ENCODE results near the gene USP27X.

USP27X gene

DNA sequence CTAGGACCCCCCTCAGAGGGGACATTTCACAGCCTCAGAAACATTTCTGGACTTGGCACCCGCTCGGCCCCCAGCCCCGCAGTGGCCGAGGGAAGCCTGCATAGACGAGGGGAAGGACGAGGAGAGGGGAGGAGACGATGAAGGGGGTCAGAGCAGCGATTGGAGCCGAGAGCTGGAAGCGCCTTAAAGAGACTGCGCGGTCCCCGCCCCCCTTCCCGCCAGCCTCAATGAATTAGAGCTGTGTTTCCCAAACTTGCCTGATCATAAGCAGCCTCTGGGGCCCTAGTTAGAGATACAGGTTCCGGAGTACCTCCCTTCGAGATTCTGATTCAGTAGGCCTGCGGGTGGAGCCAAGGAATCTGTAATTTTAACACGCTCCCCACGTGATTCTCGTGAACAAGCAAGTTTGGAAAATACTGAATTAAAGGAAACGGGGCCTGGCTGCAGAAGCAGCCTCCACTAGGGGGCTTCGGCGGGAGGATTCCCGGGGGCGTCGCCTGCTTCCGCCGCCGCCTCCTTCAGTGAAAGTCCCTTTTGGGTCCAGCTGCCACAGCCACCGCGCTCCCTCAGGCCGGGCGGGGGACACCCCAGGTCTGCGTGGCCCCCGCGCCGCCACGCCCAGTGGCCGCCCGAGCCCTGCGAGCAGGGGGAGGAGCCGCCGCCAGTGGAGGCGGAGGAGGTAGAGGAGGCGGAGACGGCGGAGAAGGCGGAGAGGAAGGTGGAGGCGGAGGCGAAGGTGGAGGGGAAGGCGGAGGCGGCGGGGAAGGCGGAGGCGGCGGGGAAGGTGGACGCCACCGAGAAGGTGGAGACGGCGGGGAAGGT is at the start of gene USP27X:
TSS of gene USP27X (plus strand) at position 651 of the 822 bp plus-strand sequence. CDS start 824 bp downstream, outside the sequence.
- peak; percentile 51 for DNase-seq (ENCODE audit: low read depth, low spot score)

- DNase-seq (ENCODE audit: low read depth, low spot score): no peak
Observed at GRCh38 chrX:49838374-49838773, 40.9 kb upstream of the USP27X start.

GRCh38 chrX:49840679-49841078 is 38.6 kb upstream of the USP27X start:
- no peak for DNase-seq (ENCODE audit: low read depth, low spot score)

DNA sequence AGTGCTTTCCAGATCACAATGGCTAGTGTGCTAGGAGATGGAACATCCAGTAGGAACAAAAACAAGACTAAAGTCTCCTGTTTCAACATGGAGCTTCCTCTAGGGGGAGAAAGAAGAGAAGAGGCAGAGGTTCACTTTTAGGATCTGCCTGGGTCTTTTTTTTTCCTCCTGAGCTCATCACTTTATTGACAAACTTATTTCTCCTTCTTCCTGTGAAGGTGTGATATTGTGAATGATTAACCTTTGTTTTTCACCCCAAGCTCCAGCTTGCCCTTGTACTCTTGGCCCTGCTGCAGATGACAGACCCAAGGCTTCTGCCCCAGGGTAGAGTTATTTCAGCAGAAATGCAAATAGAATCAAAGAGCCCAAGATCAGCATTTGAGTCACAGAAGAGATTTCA is 36.7 kb upstream of the USP27X start:
- no peak for DNase-seq (ENCODE audit: low read depth, low spot score)

- no peak for DNase-seq (ENCODE audit: low read depth, low spot score)
Observed at GRCh38 chrX:49844611-49845010, 34.7 kb upstream of the USP27X start.

DNA sequence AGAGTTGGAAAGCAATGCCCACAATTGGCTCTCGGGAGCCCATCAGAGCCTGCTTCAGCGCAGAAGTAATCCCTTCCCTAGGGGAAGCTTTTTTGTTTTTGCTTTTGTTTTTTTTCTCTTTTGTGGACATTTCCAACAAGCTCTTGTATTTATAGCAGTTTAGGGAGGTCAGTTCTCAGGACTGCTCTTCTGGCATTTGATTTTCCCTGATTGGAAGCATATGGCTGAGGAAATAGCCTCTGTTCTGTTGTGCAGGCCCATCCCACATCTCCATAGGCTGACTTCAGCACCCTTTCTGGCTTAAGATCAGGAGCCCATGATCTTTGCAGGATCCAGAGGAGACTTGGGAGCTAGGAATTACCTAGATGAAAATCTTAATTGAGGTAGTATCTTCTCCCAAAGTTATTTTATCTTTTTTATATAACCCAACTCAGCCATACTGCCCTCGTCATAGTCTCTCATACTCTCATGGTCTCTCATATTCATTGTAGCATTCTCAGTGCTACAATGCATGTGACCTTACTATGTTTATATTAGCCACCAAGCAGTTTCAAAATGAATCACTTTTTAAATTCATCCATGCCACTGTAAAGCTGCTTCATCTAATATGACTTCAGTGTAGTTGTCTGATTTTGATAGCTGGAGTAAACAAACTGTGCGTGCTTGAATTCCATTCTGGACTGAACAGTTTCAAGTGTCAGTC is 33.4 kb upstream of the USP27X start:
- DNase-seq (ENCODE audit: low read depth, low spot score): no peak

GRCh38 chrX:49846522-49846921 is 32.8 kb upstream of the USP27X start:
- DNase-seq (ENCODE audit: low read depth, low spot score): no peak

- no peak for DNase-seq (ENCODE audit: low read depth, low spot score)
Observed at GRCh38 chrX:49848275-49848674, 31.0 kb upstream of the USP27X start.

DNA sequence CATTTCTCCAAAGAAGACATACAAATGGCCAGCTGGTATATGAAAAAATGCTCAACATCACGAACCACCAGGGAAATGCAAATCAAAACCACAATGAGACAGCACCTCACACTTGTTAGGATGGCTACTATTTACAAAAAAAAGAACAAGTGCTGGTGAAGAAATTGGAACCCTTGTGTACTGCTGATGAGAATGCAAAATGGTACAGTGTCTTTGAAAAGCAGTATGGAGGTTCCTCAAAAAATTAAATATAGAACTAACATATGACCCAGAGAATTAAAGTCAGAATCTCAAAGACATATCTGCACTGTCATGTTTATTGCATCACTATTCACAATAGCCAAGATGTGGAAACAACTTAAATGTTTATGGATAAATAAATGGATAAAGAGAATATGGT is 29.3 kb upstream of the USP27X start:
- DNase-seq (ENCODE audit: low read depth, low spot score): no peak

DNA sequence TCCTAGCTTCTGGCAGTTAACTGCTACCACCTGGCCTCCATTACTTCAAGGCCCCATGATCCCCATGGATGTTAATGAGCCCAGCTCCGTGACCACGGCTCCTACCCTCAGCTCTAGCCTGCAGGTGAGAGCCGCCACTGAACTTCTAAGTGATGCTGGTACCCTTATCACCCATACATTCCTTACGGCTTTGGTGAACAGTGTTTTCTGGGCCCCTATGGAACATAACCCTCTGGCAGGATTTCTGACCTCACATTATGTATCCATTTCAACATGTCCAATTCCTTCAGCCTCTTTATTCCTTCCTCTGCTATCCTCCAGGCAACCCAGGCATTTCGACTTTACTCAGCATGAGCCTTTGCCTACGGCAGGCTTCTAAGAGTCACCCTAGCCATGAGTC is 25.6 kb upstream of the USP27X start:
- no peak for DNase-seq (ENCODE audit: low read depth, low spot score)

DNA sequence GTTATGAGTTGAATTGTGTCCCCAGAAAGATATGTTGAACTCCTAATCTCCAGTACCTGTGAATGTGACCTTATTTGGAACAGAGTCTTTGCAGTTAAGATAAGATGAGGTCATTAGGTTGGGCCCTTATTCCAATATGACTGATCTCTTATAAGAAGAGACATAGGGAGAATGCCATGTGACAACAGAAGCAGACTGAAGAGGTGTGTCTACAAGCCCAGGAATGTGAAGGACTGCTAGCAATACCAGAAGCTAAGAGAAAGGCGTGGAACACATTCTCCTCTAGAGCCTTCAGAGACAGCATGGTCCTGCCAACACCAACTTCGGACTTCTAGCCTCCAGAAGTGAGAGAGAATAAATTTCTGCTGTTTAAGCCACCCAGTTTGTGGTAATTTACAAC is 22.5 kb upstream of the USP27X start:
- no peak for DNase-seq (ENCODE audit: low read depth, low spot score)

GRCh38 chrX:49858341-49858740 is 20.9 kb upstream of the USP27X start:
- no peak for DNase-seq (ENCODE audit: low read depth, low spot score)

GRCh38 chrX:49859491-49859890 is 19.8 kb upstream of the USP27X start:
- DNase-seq (ENCODE audit: low read depth, low spot score): no peak

- DNase-seq (ENCODE audit: low read depth, low spot score): no peak
Observed at GRCh38 chrX:49860867-49861535, 18.3 kb upstream of the USP27X start.

DNA sequence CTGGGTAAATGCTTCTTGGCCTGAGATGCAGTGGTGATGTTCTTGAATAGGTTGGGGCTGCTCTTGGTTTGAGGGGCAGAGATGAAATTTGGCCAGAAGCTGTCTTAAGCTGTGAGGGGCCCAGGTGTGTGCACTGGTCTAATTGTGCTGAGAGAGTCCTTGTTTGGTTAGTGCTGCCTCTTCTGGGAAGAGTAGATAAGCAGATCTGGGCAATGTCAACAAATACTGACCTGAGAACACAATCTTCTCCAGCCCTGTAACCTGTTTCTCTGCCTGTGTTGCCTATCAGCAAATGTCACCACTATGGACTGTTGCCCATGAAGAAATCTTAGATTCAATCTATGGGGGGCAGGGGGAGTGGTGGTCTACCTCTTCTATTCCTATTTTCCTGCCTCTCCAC is 17.2 kb upstream of the USP27X start:
- DNase-seq (ENCODE audit: low read depth, low spot score): no peak

- DNase-seq (ENCODE audit: low read depth, low spot score): no peak
Observed at GRCh38 chrX:49868739-49869138, 10.5 kb upstream of the USP27X start.

DNA sequence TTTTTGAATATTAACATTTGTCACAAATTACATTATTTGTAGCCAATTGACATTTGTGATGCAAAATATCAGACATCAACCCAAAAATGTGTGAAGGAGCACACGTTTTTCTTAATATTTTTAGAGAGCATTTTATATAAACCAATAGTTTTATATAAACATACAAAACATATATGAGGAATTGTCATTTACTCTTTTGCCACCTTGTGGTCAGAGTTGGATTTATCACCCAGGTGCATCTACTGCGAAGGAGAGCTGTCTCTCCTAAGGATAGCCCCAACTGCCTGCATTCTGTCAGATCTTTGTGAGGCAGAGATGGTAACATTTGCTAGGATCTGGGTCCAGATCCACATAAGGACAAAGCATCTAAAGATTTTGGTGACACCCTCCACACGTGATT is 2.5 kb upstream of the USP27X start:
- no peak for DNase-seq (ENCODE audit: low read depth, low spot score)

GRCh38 chrX:49877397-49878101 is 1.7 kb upstream of the USP27X start:
- no peak for DNase-seq (ENCODE audit: low read depth, low spot score)

DNA sequence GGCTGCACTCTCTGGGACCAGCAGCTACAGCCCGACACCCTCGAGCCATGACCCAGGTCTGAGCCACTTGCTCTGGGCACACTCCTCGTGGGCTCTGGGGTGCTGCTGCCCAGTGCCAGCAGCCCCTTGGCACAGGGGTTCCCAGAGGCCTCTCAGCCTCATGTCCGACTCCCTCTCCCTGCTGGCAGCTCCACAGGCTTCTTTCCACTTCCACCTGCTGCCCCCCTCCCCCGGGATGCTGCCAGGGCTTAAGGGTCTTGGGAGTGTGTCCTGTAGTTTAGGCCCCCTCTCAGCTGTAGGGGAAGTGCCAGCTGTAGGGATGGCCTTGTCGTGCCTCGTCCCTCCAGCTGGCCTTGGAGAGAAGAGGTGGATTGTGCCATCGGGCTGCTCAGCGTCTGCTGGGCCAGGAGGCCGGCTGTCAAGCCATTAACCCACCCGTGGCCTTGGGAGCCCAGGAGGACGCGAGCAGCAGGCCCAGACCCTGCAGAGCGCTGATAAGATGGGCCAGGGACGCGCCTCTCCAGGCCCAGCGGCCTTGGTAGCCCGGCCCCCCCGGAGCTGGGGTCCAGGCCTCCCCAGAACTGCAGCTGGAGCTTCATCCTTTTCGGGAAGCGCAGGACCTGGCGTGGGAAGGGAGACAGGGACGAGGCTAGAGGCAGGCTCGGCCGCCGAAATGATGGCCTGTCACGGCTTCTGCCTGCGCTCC is 1.0 kb upstream of the USP27X start:
- no peak for DNase-seq (ENCODE audit: low read depth, low spot score)

- DNase-seq (ENCODE audit: low read depth, low spot score): no peak
Observed at GRCh38 chrX:49879656-49880277, 483 bp downstream of the USP27X start.

DNA sequence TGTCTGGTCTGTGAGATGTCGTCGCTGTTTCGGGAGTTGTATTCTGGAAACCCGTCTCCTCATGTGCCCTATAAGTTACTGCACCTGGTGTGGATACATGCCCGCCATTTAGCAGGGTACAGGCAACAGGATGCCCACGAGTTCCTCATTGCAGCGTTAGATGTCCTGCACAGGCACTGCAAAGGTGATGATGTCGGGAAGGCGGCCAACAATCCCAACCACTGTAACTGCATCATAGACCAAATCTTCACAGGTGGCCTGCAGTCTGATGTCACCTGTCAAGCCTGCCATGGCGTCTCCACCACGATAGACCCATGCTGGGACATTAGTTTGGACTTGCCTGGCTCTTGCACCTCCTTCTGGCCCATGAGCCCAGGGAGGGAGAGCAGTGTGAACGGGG is 1.4 kb downstream of the USP27X start:
- DNase-seq (ENCODE audit: low read depth, low spot score): no peak

Data from smooth muscle cell of the brain vasculature (primary cell).